Activated T-cell treated with anti-CD3 and anti-CD28 coated beads, Interleukin-2, amount 50 U/mL, for 24 hours (primary cell): ENCODE measurements around the gene KCNN3.
"Not testable (repeated sequence)": the region's sequence is repeated elsewhere in the genome, so short reads cannot be mapped to it uniquely, and the experiment has no call there.

Source experiments
- DNase-seq: peaks from one replicate; pipeline ENCODE4 v3.0.0-alpha.2; 2020
- H3K27ac Mint-ChIP-seq: 2 replicates; pipeline ENCODE4 v1.8.0; 2020; ENCODE audit warnings: mild to moderate bottlenecking, mixed read lengths
- H3K27me3 Mint-ChIP-seq: 2 replicates; pipeline ENCODE4 v1.8.0; 2020; ENCODE audit warnings: mixed read lengths
- H3K36me3 Mint-ChIP-seq: 2 replicates; pipeline ENCODE4 v1.8.0; 2020; ENCODE audit warnings: low read depth, mixed read lengths
- H3K4me1 Mint-ChIP-seq: 2 replicates; pipeline ENCODE4 v1.8.0; 2020; ENCODE audit warnings: low read depth, mixed read lengths
- H3K4me3 Mint-ChIP-seq: 2 replicates; pipeline ENCODE4 v1.8.0; 2020; ENCODE audit warnings: mild to moderate bottlenecking, moderate library complexity, mixed read lengths
- H3K9me3 Mint-ChIP-seq: 2 replicates; pipeline ENCODE4 v1.8.0; 2020; ENCODE audit warnings: mixed read lengths

KCNN3 gene

DNA sequence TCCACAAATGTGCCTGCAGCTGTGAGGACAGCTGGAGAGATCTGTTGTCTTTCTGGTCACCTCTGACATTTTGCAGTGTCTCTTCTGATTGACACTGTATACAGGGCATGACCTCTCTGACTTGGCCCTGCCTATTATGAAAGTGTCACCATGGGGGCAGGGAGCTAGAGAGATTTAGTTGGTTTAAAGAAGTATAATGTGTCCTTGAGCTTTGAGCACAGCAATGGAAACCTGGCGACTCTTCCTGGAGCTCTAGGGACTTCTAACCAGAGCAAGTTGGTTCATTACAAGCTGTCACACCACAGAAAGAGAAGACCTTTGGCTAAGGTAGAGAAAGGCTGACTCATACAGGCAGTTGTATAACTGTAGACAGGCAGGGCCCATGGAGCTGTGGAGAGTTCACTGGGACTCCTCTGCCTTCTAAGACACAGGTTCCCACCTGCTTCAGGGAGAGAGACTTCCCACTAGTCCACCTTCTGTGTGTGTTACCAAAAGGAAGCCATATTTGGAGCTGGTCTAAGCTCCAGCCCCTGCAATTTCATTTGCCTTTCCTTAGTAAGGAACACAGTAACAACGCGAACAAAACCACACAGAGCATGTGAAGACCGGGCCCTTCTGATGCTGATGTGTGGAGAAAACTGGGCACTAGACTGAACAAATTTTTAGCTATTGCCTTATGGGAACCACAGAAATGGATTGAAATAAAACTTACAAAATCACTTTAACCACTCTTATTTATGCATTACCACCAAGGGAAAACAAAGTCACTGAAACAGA is 171.6 kb downstream of the KCNN3 start:
- no peak overlapping the region for H3K4me3 Mint-ChIP-seq
- H3K9me3 Mint-ChIP-seq, result no peaks in the 10 kb centered on the region

DNA sequence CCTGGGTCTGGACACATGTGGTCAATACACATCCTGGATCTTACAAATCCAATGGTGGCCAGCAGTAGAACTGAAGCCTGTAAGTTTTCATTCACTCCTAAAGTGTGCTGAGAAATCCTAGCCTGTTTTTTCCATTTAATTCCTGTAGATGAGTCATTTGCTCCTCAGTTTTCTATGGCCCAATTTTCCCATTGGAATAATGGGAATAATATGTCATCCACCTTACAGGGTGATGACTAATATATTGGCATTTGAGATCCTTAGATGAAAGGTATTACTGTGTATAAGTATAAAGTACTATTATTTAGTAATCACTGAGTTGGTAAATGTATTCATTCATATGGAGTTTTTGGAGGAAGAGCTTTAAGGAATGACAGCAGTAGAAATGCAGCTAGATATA is 172.4 kb downstream of the KCNN3 start:
- Mint-ChIP-seq H3K27ac (no peak overlapping the region), H3K36me3 (no peaks in the 10 kb centered on the region), H3K4me1 (peaks cover 11% of the 10 kb centered on the region), H3K4me3 (no peak overlapping the region), H3K27me3 (peaks cover 4% of the 10 kb centered on the region), H3K9me3 (no peaks in the 10 kb centered on the region)
- DNase-seq, result no peak

More for the DNA sequence above, 171.6 kb downstream of the KCNN3 start:
- DNase-seq, result no peak
- Mint-ChIP-seq H3K36me3 (no peaks in the 10 kb centered on the region), H3K27ac (no peak overlapping the region), H3K4me1 (peaks cover 11% of the 10 kb centered on the region), H3K27me3 (peaks cover 4% of the 10 kb centered on the region)

DNA sequence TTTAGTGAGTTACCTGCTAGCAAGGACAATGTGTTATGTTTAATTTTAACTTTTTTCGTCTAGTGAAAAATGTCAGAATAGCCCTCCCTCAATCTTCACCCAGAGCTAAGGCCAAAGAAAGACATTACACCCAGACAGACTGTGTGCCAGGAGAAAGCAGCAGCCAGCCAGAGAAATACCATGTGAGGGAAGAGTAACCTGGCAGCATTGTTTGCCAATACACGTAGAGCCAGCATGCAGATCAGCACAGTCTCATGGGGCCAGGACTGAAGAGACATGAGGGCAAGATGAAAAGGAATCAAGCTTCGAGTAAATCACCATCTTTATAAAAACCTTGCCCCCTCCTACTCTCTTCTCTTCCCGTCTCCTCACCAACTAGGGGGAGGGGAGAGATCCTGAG is 173.6 kb downstream of the KCNN3 start:
- H3K9me3 Mint-ChIP-seq, result no peaks in the 10 kb centered on the region
- H3K4me1 Mint-ChIP-seq, result peaks cover 11% of the 10 kb centered on the region
- H3K4me3 Mint-ChIP-seq, result no peak overlapping the region
- no peak overlapping the region for H3K27ac Mint-ChIP-seq
- DNase-seq, result no peak
- H3K36me3 Mint-ChIP-seq, result no peaks in the 10 kb centered on the region
- H3K27me3 Mint-ChIP-seq, result peaks cover 4% of the 10 kb centered on the region

DNA sequence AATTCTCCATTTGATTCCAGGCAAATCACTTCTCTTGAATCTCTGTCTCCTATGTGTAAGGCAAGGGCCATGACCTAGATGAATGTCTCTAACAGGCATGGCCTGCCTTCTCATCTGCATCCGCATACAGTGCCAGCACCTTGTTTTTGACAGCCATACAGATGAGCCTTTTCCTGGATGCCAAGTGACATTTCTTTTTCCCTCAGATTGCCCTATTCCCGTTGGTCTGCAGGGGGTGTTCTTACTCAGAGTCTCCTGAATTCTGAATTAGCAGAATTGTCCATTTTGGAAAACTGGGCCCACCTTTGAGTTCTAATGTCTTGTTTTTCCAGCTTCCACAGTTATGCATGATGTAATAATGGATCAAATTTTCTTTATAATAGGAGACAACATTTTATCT is 174.1 kb downstream of the KCNN3 start:
- Mint-ChIP-seq H3K27ac (no peak overlapping the region), H3K4me1 (peaks cover 11% of the 10 kb centered on the region), H3K27me3 (peaks cover 4% of the 10 kb centered on the region), H3K36me3 (no peaks in the 10 kb centered on the region), H3K4me3 (no peak overlapping the region), H3K9me3 (no peaks in the 10 kb centered on the region)
- no peak for DNase-seq

DNA sequence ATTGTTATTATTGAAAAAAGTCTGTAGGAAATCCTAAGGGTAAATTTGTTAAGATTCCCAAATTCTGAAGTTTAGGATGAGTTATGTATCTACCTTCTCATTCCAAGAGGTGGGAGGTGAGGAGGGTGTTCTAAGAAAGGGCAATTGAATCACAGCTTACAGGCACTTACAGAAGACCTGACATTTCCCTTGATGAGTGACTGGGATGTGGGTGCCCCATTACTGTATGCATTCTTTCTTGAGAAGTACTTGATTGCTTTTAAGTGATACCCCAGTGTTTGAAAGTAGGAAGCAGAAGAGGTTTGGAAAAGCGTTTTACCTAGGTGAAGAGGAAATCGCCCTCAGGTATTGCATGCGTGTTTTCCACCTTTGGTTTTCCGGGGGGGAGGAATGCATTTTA is 175.1 kb downstream of the KCNN3 start:
- Mint-ChIP-seq H3K9me3 (no peaks in the 10 kb centered on the region), H3K4me1 (peaks cover 11% of the 10 kb centered on the region), H3K27me3 (peaks cover 4% of the 10 kb centered on the region), H3K27ac (no peak overlapping the region), H3K4me3 (no peak overlapping the region), H3K36me3 (no peaks in the 10 kb centered on the region)
- no peak for DNase-seq

DNA sequence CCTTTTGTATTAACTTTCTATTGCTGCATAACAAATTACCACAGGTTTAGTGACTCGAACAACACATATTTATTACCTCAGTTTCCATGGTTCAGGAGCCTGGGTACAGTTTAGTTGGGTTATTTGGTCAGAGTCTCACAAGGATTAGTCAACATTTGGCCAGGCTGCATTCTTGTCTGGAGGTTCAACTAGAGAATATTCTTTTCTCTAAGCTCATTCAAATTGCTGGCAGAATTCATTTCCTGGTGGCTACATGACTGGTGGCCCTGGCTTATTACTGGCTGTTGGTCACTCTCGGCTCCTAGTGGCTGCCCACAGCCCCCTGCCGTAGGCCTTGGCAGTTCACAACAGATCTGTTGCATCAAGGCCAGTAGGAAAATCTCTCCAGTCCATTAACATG is 181.0 kb downstream of the KCNN3 start:
- H3K27me3 Mint-ChIP-seq, result no peaks in the 10 kb centered on the region
- H3K9me3 Mint-ChIP-seq, result no peaks in the 10 kb centered on the region
- no peak overlapping the region for H3K27ac Mint-ChIP-seq
- no peaks in the 10 kb centered on the region for H3K4me1 Mint-ChIP-seq
- H3K4me3 Mint-ChIP-seq, result no peak overlapping the region
- no peak for DNase-seq
- no peaks in the 10 kb centered on the region for H3K36me3 Mint-ChIP-seq

DNA sequence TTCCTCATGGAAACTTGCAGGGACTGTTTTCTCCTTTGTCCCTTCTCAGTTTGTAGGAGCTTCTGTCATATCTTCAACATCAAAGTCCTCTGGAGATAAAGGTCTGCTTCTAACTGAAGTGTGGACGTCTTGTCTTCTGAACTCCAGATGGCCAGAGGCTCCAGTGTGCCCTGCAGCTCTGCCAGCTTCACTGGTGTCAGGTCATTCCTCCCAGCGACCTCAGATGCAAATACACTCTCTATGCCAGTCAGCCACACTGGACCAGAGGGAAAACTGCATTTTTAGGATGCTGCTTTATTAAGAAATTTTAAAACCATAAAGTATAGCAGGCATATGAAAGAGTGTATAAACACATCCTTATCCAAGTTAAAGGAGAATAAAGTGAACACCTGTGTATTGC is 183.6 kb downstream of the KCNN3 start:
- Mint-ChIP-seq H3K27ac (no peak overlapping the region), H3K4me3 (no peak overlapping the region), H3K9me3 (no peaks in the 10 kb centered on the region), H3K27me3 (peaks cover 3% of the 10 kb centered on the region), H3K36me3 (no peaks in the 10 kb centered on the region), H3K4me1 (no peaks in the 10 kb centered on the region)
- DNase-seq, result no peak

DNA sequence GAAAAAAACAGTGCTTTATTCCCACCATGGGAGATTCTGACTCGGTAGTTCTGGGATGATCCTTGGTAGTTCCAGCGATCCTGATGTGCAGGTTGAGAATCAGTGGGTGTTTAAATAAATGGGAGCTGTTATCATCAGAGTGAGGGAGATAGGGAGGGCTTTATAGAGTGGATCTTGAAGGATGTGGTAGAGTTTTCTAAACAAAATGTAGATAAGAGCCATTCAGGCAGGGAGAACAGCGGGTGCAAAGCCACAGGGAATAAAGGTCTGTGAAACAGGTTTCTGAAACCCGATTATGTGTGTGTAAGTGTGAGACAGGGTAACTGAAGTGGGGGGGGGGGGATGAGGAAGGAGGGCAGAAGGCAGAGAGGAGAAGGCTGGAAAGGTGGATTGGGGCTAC is 186.3 kb downstream of the KCNN3 start:
- peaks cover 8% of the 10 kb centered on the region for H3K36me3 Mint-ChIP-seq

DNA sequence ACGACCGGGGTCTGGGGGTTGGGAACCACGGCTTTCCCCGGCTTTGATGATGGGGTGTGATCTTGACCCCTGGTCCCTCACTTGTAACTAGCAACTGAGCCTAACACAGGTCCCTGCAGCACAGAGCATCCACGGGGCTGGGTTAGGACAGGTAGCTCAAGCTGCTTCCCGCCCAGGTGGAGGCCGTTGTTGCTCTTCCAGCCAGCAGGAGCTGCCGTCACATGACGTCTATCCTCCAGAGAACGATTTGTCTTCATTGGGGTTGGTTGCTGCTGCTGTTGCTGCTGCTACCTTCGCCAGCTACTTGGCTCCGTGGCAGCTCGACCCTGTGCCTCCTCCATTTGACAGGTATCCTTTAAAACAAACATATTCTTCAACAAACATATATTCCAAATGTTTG is 187.8 kb downstream of the KCNN3 start:
- DNase-seq, result no peak
- peaks cover 11% of the 10 kb centered on the region for H3K36me3 Mint-ChIP-seq
- H3K27me3 Mint-ChIP-seq, result peaks cover 3% of the 10 kb centered on the region
- H3K9me3 Mint-ChIP-seq, result no peaks in the 10 kb centered on the region
- H3K27ac Mint-ChIP-seq, result no peak overlapping the region
- no peak overlapping the region for H3K4me3 Mint-ChIP-seq
- H3K4me1 Mint-ChIP-seq, result peaks cover 4% of the 10 kb centered on the region

More for the DNA sequence above, 186.3 kb downstream of the KCNN3 start:
- DNase-seq, result no peak
- no peak overlapping the region for H3K27ac Mint-ChIP-seq
- H3K9me3 Mint-ChIP-seq, result no peaks in the 10 kb centered on the region
- H3K27me3 Mint-ChIP-seq, result peaks cover 3% of the 10 kb centered on the region
- H3K4me3 Mint-ChIP-seq, result no peak overlapping the region
- H3K4me1 Mint-ChIP-seq, result peaks cover 4% of the 10 kb centered on the region

DNA sequence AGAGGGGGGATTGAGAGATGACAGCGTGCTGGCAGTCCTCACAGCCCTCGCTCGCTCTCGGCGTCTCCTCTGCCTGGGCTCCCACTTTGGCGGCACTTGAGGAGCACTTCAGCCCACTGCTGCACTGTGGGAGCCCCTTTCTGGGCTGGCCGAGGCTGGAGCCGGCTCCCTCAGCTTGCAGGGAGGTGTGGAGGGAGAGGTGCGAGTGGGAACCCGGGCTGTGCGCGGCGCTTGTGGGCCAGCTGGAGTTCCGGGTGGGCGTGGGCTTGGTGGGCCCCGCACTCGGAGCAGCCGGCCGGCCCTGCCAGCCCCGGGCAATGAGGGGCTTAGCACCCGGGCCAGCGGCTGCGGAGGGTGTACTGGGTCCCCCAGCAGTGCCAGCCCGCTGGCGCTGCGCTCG is 192.2 kb downstream of the KCNN3 start:
- DNase-seq, H3K27me3 Mint-ChIP-seq, H3K9me3 Mint-ChIP-seq, H3K4me1 Mint-ChIP-seq, H3K4me3 Mint-ChIP-seq, H3K27ac Mint-ChIP-seq: not testable (repeated sequence)
- peaks cover 11% of the 10 kb centered on the region for H3K36me3 Mint-ChIP-seq

DNA sequence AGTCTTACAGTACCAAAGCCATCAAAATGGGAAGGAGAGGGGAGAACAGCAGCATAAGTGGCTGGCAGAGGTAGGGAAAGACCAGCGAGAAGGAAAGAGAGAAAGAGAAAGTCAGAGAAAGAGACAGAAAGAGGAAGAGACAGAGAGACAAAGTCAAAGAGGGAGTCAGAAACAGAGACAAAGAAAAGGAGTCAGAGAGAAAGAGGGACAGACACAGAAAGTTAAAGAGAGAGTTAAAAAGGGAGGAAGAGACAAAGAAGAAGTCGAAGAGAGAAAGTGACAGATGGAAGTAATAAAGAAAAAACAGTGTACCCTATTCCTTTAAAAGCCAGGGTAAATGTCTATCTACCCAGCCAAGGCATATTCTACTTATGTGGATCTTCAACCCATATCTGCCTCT is 193.2 kb downstream of the KCNN3 start:
- Mint-ChIP-seq H3K4me1 (peaks cover 15% of the 10 kb centered on the region), H3K36me3 (peaks cover 11% of the 10 kb centered on the region), H3K27ac (peak overlapping the region; percentile 1)
- not testable (repeated sequence) for H3K4me3 Mint-ChIP-seq, DNase-seq, H3K27me3 Mint-ChIP-seq, H3K9me3 Mint-ChIP-seq

DNA sequence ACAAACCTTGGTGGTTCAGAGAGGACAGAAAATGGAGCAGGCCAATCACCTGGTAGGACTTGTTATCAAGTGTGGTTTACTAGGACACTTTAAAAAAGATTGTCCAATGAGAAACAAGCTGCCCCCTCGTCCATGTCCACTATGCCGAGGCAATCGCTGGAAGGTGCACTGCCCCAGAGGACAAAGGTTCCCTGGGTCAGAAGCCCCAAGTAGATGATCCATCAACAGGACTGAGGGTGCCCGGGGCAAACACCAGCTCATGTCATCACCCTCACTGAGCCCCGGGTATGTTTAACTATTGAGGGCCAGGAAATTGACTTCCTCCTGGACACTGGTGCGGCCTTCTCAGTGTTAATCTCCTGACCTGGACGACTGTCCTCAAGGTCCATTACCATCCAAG is 195.6 kb downstream of the KCNN3 start:
- DNase-seq, H3K36me3 Mint-ChIP-seq, H3K4me3 Mint-ChIP-seq, H3K27me3 Mint-ChIP-seq, H3K27ac Mint-ChIP-seq, H3K9me3 Mint-ChIP-seq: not testable (repeated sequence)
- peaks cover 22% of the 10 kb centered on the region for H3K4me1 Mint-ChIP-seq

DNA sequence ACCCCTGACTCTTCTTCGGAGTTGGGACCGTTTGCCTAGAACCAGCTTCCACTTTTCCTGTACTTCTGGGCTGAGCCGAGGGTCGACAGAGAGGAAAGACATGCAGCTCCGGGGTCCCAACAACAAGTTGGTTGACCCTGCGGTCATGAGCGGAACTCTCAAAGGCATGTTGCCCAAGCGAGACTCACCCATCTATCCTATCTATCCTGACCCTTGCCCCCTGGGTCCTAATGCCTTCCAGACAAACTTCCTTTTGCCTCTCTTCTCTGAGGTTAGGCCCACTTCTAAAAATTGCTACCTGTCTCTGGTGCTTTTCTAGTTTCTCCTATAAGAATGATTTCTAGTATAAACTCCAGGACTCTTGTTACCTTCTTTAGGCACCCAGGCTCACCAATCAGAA is 197.8 kb downstream of the KCNN3 start:
- H3K27ac Mint-ChIP-seq, result peak overlapping the region; percentile 70
- H3K9me3 Mint-ChIP-seq, DNase-seq, H3K36me3 Mint-ChIP-seq, H3K27me3 Mint-ChIP-seq: not testable (repeated sequence)
- peak overlapping the region; percentile 71 for H3K4me3 Mint-ChIP-seq
- H3K4me1 Mint-ChIP-seq, result peaks cover 22% of the 10 kb centered on the region

DNA sequence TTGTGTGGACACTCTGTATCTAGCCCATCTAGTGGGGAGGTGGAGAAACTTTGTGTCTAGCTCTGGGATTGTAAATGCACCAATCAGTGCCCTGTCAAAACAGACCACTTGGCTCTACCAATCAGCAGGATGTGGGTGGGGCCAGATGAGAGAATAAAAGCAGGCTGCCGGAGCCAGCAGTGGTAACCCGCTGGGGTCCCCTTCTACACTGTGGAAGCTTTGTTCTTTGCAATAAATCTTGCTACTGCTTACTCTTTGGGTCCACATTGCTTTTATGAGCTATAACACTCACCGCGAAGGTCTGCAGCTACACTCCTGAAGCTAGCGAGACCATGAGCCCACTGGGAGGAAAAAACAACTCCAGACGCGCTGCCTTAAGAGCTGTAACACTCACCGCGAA is 198.7 kb downstream of the KCNN3 start:
- DNase-seq, result peak; percentile 38
- H3K27me3 Mint-ChIP-seq, H3K36me3 Mint-ChIP-seq, H3K9me3 Mint-ChIP-seq: not testable (repeated sequence)
- peaks cover 22% of the 10 kb centered on the region for H3K4me1 Mint-ChIP-seq
- H3K27ac Mint-ChIP-seq, result peak overlapping the region; percentile 70
- H3K4me3 Mint-ChIP-seq, result peak overlapping the region; percentile 71

DNA sequence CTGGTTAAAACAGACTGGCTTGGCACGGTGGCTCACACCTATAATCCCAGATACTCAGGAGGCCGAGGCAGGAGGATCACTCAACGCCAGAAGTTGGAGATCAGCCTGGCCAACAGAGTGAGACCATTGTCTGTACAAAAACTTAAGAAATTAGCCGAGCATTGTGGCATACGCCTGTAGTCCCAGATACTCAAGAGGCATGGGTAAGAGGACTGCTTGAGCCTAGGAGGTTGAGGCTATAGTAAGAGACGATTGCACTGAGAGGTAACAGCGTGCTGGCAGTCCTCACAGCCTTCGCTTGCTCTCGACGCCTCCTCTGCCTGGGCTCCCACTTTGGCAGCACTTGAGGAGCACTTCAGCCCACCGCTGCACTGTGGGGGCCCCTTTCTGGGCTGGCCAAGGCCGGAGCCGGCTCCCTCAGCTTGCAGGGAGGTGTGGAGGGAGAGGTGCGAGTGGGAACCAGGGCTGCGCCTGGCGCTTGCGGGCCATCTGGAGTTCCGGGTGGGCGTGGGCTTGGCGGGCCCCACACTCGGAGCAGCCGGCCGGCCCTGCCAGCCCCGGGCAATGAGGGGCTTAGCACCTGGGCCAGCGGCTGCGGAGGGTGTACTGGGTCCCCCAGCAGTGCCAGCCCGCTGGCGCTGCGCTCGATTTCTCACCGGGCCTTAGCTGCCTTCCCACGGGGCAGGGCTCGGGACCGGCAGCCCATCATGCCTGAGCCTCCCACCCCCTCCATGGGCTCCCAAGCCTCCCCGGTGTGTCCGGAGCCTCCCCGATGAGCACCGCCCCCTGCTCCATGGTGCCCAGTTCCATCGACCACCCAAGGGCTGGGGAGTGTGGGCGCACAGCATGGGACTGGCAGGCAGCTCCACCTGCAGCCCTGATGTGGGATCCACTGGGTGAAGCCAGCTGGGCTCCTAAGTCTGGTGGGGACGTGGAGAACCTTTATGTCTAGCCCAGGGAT is 199.5 kb downstream of the KCNN3 start:
- H3K4me3 Mint-ChIP-seq, H3K36me3 Mint-ChIP-seq, DNase-seq, H3K27ac Mint-ChIP-seq, H3K27me3 Mint-ChIP-seq, H3K9me3 Mint-ChIP-seq: not testable (repeated sequence)
- H3K4me1 Mint-ChIP-seq, result peaks cover 22% of the 10 kb centered on the region
